OCI-LY1 (cell line): Measurements from ENCODE around the gene KAT2A.

Experiments
- CTCF ChIP-seq: fragments of 200-600 bp; sonication (generic), shearing (Covaris generic); IDR thresholded peaks from 2 replicates; pipeline ENCODE4 v1.5.1; 2017; ENCODE audit warnings: mild to moderate bottlenecking, antibody characterized with exemption, low read length, moderate library complexity, mixed read lengths
- EZH2 ChIP-seq: fragments of 200-600 bp; sonication (generic), shearing (Covaris generic); IDR thresholded peaks from 2 replicates; pipeline ENCODE4 v1.8.0; 2017; ENCODE audit warnings: borderline replicate concordance, mixed run types, mild to moderate bottlenecking, antibody characterized with exemption, low read length, moderate library complexity, mixed read lengths

- no peak for TF ChIP-seq CTCF
- no peak for TF ChIP-seq EZH2
Measured at GRCh38 chr17:42135151-42135550, 14.0 kb upstream of the KAT2A start.
